Lung (tissue), 12 donors: Measurements from ENCODE around the gene CDK8. TPM values are rescaled to one million over a fixed set of nuclear protein-coding genes. Genes with fewer than 3 reads are reported as not detected.
"Not testable (repeated sequence)": the region's sequence is repeated elsewhere in the genome, so short reads cannot be mapped to it uniquely, and the experiment has no call there.

ENCODE experiments used
- ATAC-seq: fragments of 200-7000 bp; cut with Tn5 transposase; one replicate; pipeline ENCODE4 v1.9.1; 2020; ENCODE audit warnings: moderate number of reproducible peaks; ENCODE audit not compliant: insufficient read depth, low FRiP score
- DNase-seq, 3 donors: peaks; one replicate each; pipeline ENCODE4 v3.0.0-alpha.2; 2013 to 2017
- H3K27ac ChIP-seq, 2 donors: one replicate each; pipeline ENCODE4 v1.5.1; 2013; ENCODE audit warnings: mild to moderate bottlenecking in 2 of 2, moderate library complexity in 2 of 2, control low read depth in 1 of 2, inconsistent platforms in 1 of 2, low read depth in 1 of 2, low read length in 1 of 2
- H3K27me3 ChIP-seq, 3 donors: one replicate each; pipeline ENCODE4 v1.5.1; 2013; ENCODE audit warnings: low read length in 2 of 3; ENCODE audit not compliant: control insufficient read depth in 3 of 3, insufficient read depth in 3 of 3
- H3K36me3 ChIP-seq, 4 donors: one replicate each; pipeline ENCODE4 v1.5.1; 2013; ENCODE audit warnings: low read length in 4 of 4, mild to moderate bottlenecking in 1 of 4, moderate library complexity in 1 of 4; ENCODE audit not compliant: control insufficient read depth in 4 of 4, insufficient read depth in 4 of 4
- H3K4me1 ChIP-seq, 5 donors: one replicate each; pipeline ENCODE4 v1.5.1; 2013; ENCODE audit warnings: low read length in 5 of 5, mild to moderate bottlenecking in 2 of 5, moderate library complexity in 1 of 5; ENCODE audit not compliant: control insufficient read depth in 5 of 5, insufficient read depth in 5 of 5
- H3K4me3 ChIP-seq: one replicate; pipeline ENCODE4 v1.5.1; 2013; ENCODE audit warnings: mild to moderate bottlenecking, control low read depth, moderate library complexity
- H3K9ac ChIP-seq, 2 donors: one replicate each; pipeline ENCODE4 v1.5.1; 2013; ENCODE audit warnings: low read length in 2 of 2, control low read depth in 1 of 2; ENCODE audit not compliant: insufficient read depth in 1 of 2
- H3K9me3 ChIP-seq, 4 donors: one replicate each; pipeline ENCODE4 v1.5.1; 2013; ENCODE audit warnings: low read length in 3 of 4, mild to moderate bottlenecking in 1 of 4, moderate library complexity in 1 of 4; ENCODE audit not compliant: control insufficient read depth in 4 of 4, insufficient read depth in 3 of 4
- CTCF ChIP-seq: IDR thresholded peaks from 2 replicates; pipeline ENCODE4 v1.5.1; 2012; ENCODE audit warnings: mild to moderate bottlenecking; ENCODE audit errors: control extremely low read depth, extremely low read depth
- WGBS, 2 donors: extraction: QIAGEN DNeasy Blood & Tissue Kit; methylation state at CpG; one replicate each; pipeline ENCODE4 v1.1.7; 2013; 5-methylcytosine and 5-hydroxymethylcytosine counted together
- polyA plus RNA-seq, 2 donors: library from polyadenylated mRNA; stranded (reverse); fragments of 200-250 nt; gene quantifications; one replicate each; pipeline ENCODE4 v1.2.1, GENCODE V29; 2013
- total RNA-seq, 2 donors: library from RNA; depleted of rRNA in 1 of 2; stranded (reverse); fragments of >200 nt in 1 of 2; gene quantifications; one replicate each; pipeline ENCODE4 v1.2.1, GENCODE V29; 2014 to 2021
- donor health status: control.
- donor health status: control.
- donor health status: Bipolar disorder and iron deficiency.
- donor health status: healthy.
- donor health status: DM: yes; HTN: yes; CAD: no.

CDK8 gene
- total and polyA plus RNA-seq, 4 donors: 7.1 to 12.7 (median 9.6) TPM

DNA sequence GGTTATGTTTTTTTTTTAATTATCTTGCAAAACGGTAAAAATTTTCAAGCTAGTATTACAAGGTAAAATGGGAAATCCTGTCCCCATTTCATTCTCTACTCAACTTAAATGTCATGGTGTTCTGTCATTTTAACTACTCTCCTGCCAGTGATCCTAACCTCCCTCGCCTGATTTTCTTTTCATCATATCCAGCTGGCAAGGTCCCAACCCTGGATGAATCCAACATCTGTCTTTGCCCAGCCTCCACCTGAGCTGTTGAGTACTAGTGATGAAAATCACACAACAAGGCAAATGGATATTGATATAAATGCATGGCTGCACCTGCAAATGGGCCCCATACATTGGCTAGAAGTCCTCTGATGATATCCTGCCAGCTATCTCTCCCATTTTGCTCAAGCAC lies 6.9 kb upstream of the CDK8 start:
- no peak for DNase-seq
- no peak overlapping the region for H3K4me3 ChIP-seq
- no peak for TF ChIP-seq CTCF
- ATAC-seq: no peak
- no peak overlapping the region for H3K9ac ChIP-seq
- H3K27ac ChIP-seq: no peak overlapping the region
- 74 to 77% methylated on average over 2 of the region's 2 CpGs for whole genome bisulfite sequencing, 2 donors
- H3K27me3 ChIP-seq: peaks cover 0 to 4% (median 0%) of the 10 kb centered on the region in 3 donors
- H3K36me3 ChIP-seq: no peaks in the 10 kb centered on the region
- H3K9me3 ChIP-seq: no peaks in the 10 kb centered on the region
- peaks cover 0 to 7% (median 0%) of the 10 kb centered on the region in 5 donors for H3K4me1 ChIP-seq

DNA sequence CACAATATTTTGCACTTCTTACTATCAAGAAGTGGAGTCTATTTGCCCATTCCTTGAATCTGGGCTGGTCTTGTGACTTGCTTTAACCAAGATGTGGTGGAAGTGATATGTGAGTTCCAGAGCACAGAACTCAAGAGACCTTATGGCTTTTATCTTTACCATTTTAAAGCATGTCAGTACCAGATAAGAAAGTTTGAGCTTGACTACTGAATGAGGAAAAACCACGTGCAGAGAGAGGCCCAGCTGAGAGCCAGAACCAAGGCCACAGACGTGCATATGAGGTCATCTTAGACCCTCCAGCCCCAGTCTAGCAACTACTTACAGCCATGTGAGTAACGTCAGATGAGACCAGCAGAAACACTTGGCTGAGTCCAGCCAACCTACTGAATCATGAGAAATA lies 6.3 kb upstream of the CDK8 start:
- WGBS, 2 donors: 39 to 67% methylated on average over 3 of the region's 3 CpGs
- no peak for ATAC-seq
- Histone ChIP-seq H3K27me3 (peaks cover 0 to 4% (median 0%) of the 10 kb centered on the region in 3 donors), H3K9ac (no peak overlapping the region), H3K4me3 (no peak overlapping the region), H3K36me3 (no peaks in the 10 kb centered on the region), H3K27ac (no peak overlapping the region), H3K4me1 (peaks cover 0 to 7% (median 0%) of the 10 kb centered on the region in 5 donors), H3K9me3 (no peaks in the 10 kb centered on the region)
- TF ChIP-seq CTCF: no peak
- no peak for DNase-seq

- ATAC-seq: no peak
- Histone ChIP-seq H3K4me3 (no peak overlapping the region), H3K9me3 (no peaks in the 10 kb centered on the region), H3K4me1 (peaks cover 0 to 7% (median 0%) of the 10 kb centered on the region in 5 donors), H3K27ac (no peak overlapping the region), H3K9ac (no peak overlapping the region), H3K27me3 (peaks cover 0 to 4% (median 0%) of the 10 kb centered on the region in 3 donors), H3K36me3 (no peaks in the 10 kb centered on the region)
- no peak for TF ChIP-seq CTCF
- DNase-seq: no peak
Measured at GRCh38 chr13:26249551-26249950, 4.4 kb upstream of the CDK8 start.

DNA sequence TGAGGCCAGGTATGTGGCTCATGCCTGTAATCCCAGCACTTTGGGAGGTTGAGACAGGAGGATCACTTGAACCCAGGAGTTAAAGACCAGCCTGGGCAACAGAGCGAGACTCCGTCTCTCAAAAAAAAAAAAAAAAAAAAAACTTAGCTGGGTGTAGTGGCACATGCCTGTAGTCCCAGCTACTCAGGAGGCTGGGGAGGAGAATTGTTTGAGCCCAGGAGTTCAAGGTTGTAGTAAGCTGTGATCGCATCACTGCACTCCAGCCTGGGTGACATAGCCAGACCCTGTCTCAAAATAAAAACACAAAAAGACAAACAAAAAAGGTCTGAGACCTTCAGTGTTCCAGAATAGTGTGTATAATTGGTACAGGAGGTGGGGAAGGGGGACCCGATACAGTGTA lies 1.9 kb upstream of the CDK8 start:
- ATAC-seq, H3K27me3 ChIP-seq, DNase-seq, H3K9me3 ChIP-seq, H3K4me3 ChIP-seq, H3K36me3 ChIP-seq, H3K27ac ChIP-seq, H3K9ac ChIP-seq: not testable (repeated sequence)
- 73 to 77% methylated on average over 4 of the region's 4 CpGs for WGBS, 2 donors
- peaks cover 0 to 17% (median 7%) of the 10 kb centered on the region in 5 donors for H3K4me1 ChIP-seq
